HL-60 (cell line): ENCODE results near the gene DOCK2.

Source experiments
- DNase-seq, 2 experiments: peaks; one replicate each; pipeline ENCODE4 v3.0.0-alpha.2; 2010 to 2020; ENCODE audit warnings: low read depth in 1 of 2, low spot score in 1 of 2
- H3K27ac ChIP-seq: fragments of 250-450 bp; sonication (Bioruptor Pico); replicated peaks from 2 replicates; pipeline ENCODE4 v1.5.1; 2020; ENCODE audit warnings: mild to moderate bottlenecking, moderate library complexity
- H3K27me3 ChIP-seq: fragments of 250-450 bp; sonication (Bioruptor Pico); 2 replicates; pipeline ENCODE4 v1.5.1; 2021; ENCODE audit warnings: mild to moderate bottlenecking, moderate library complexity; ENCODE audit not compliant: insufficient read depth, poor library complexity, severe bottlenecking
- H3K4me3 ChIP-seq: replicated peaks from 2 replicates; pipeline ENCODE4 v1.5.1; 2011; ENCODE audit warnings: mild to moderate bottlenecking, control low read depth, low read length; ENCODE audit not compliant: insufficient read depth
- CTCF ChIP-seq: IDR thresholded peaks from one replicate; pipeline ENCODE4 v1.5.1; 2011; ENCODE audit warnings: low read length, control low read depth, inconsistent platforms; ENCODE audit not compliant: insufficient read depth
- GABPA ChIP-seq: IDR thresholded peaks from 2 replicates; pipeline ENCODE4 v1.6.1; 2012; ENCODE audit warnings: low read depth
- POLR2AphosphoS5 ChIP-seq: IDR thresholded peaks from 2 replicates; pipeline ENCODE4 v1.6.1; 2012; ENCODE audit warnings: low read depth
- REST ChIP-seq: IDR thresholded peaks from 2 replicates; pipeline ENCODE4 v1.6.1; 2012; ENCODE audit warnings: low read depth; ENCODE audit not compliant: insufficient replicate concordance
- SPI1 ChIP-seq: IDR thresholded peaks from 2 replicates; pipeline ENCODE4 v1.6.1; 2012; ENCODE audit warnings: low read depth, mild to moderate bottlenecking, borderline replicate concordance

DOCK2 gene

GRCh38 chr5:170078931-170079330, 441.9 kb downstream of the DOCK2 start:
- H3K27me3 ChIP-seq, result no peaks in the 10 kb centered on the region
- no peak overlapping the region for H3K4me3 ChIP-seq
- no peak for DNase-seq
- TF ChIP-seq SPI1, result no peak
- TF ChIP-seq CTCF, result no peak
- no peak for TF ChIP-seq POLR2AphosphoS5
- TF ChIP-seq GABPA, result no peak
- TF ChIP-seq REST, result no peak
- H3K27ac ChIP-seq, result no peak overlapping the region

GRCh38 chr5:170080217-170080616, 443.1 kb downstream of the DOCK2 start:
- TF ChIP-seq REST, result no peak
- TF ChIP-seq GABPA, result no peak
- no peak for TF ChIP-seq POLR2AphosphoS5
- TF ChIP-seq CTCF, result no peak
- TF ChIP-seq SPI1, result no peak
- no peak for DNase-seq
- Histone ChIP-seq H3K27ac (no peak overlapping the region), H3K27me3 (no peaks in the 10 kb centered on the region), H3K4me3 (no peak overlapping the region)

GRCh38 chr5:170080786-170081445, 443.8 kb downstream of the DOCK2 start:
- Histone ChIP-seq H3K27me3 (no peaks in the 10 kb centered on the region), H3K27ac (no peak overlapping the region), H3K4me3 (no peak overlapping the region)
- TF ChIP-seq POLR2AphosphoS5 (no peak), CTCF (no peak), REST (no peak), GABPA (no peak), SPI1 (no peak)
- no peak for DNase-seq
